ENCODE results near the gene WRAP73. TPM values are rescaled to one million over a fixed set of nuclear protein-coding genes. Genes with fewer than 3 reads are reported as not detected.

WRAP73 gene
- total RNA-seq, 1 experiment from 2014 or later = 25.3 TPM

GRCh38 chr1:3609016-3609768 lies 40.7 kb downstream of the WRAP73 start:
- H3K4me3 Mint-ChIP-seq (ENCODE audit: unreplicated experiment) = no peak overlapping the region
- peaks cover 11% of the 10 kb centered on the region for H3K4me1 Mint-ChIP-seq (ENCODE audit: insufficient read depth, unreplicated experiment)
- no peaks in the 10 kb centered on the region for H3K27me3 Mint-ChIP-seq (ENCODE audit: insufficient read depth, unreplicated experiment)
- CTCF ChIA-PET = interaction anchor here (0.6 to 1.5 kb wide), 3 partner anchors 10 to 683 kb away, joined by 3 to 8 read pairs (median 5); no protein-coding TSS in a partner anchor
- POLR2A ChIA-PET = no interaction called here
- no peak for DNase-seq (ENCODE audit: unreplicated experiment)
- no peak overlapping the region for H3K27ac Mint-ChIP-seq (ENCODE audit: low read depth, unreplicated experiment)
- BruUV-seq (replicated peaks) = no TSS peak
- intact Hi-C loops (cut with micrococcal nuclease) = no loop called here
- H3K36me3 Mint-ChIP-seq (ENCODE audit: insufficient read depth, unreplicated experiment) = no peaks in the 10 kb centered on the region
- no peaks in the 10 kb centered on the region for H3K9me3 Mint-ChIP-seq (ENCODE audit: unreplicated experiment)
- no peak for TF ChIP-seq CTCF (IDR thresholded peaks at IDR 0.05; ENCODE audit: unreplicated experiment)

GRCh38 chr1:3608154-3608553 lies 41.7 kb downstream of the WRAP73 start:
- no TSS peak for BruUV-seq (replicated peaks)
- Mint-ChIP-seq H3K27me3 (ENCODE audit: insufficient read depth, unreplicated experiment) (no peaks in the 10 kb centered on the region), H3K4me3 (ENCODE audit: unreplicated experiment) (no peak overlapping the region), H3K36me3 (ENCODE audit: insufficient read depth, unreplicated experiment) (no peaks in the 10 kb centered on the region), H3K27ac (ENCODE audit: low read depth, unreplicated experiment) (no peak overlapping the region), H3K4me1 (ENCODE audit: insufficient read depth, unreplicated experiment) (peaks cover 2% of the 10 kb centered on the region), H3K9me3 (ENCODE audit: unreplicated experiment) (no peaks in the 10 kb centered on the region)
- no peak for DNase-seq (ENCODE audit: unreplicated experiment)
- ChIA-PET CTCF (interaction anchor here (0.8 to 1.5 kb wide), 2 partner anchors 11 to 43 kb away, joined by 5 to 8 read pairs; no protein-coding TSS in a partner anchor), POLR2A (interaction anchor here (0.9 kb wide), 1 partner anchor 44 kb away, joined by 3 read pairs; no protein-coding TSS in a partner anchor)
- intact Hi-C loops (cut with micrococcal nuclease) = no loop called here
- no peak for TF ChIP-seq CTCF (IDR thresholded peaks at IDR 0.05; ENCODE audit: unreplicated experiment)

- CTCF ChIA-PET = interaction anchor here (1.5 kb wide), 1 partner anchor 11 kb away, joined by 8 read pairs; no protein-coding TSS in a partner anchor
- Mint-ChIP-seq H3K9me3 (ENCODE audit: unreplicated experiment) (no peaks in the 10 kb centered on the region), H3K4me3 (ENCODE audit: unreplicated experiment) (no peak overlapping the region), H3K27ac (ENCODE audit: low read depth, unreplicated experiment) (no peak overlapping the region), H3K36me3 (ENCODE audit: insufficient read depth, unreplicated experiment) (no peaks in the 10 kb centered on the region), H3K4me1 (ENCODE audit: insufficient read depth, unreplicated experiment) (no peaks in the 10 kb centered on the region), H3K27me3 (ENCODE audit: insufficient read depth, unreplicated experiment) (no peaks in the 10 kb centered on the region)
- TF ChIP-seq CTCF (IDR thresholded peaks at IDR 0.05; ENCODE audit: unreplicated experiment) = no peak
- no peak for DNase-seq (ENCODE audit: unreplicated experiment)
- intact Hi-C loops (cut with micrococcal nuclease) = no loop called here
- POLR2A ChIA-PET = interaction anchor here (0.9 kb wide), 1 partner anchor 44 kb away, joined by 3 read pairs; no protein-coding TSS in a partner anchor
- BruUV-seq (replicated peaks) = no TSS peak
Observed at GRCh38 chr1:3607703-3608065, 42.2 kb downstream of the WRAP73 start.

- DNase-seq (ENCODE audit: unreplicated experiment) = no peak
- no peak overlapping the region for H3K27ac Mint-ChIP-seq (ENCODE audit: low read depth, unreplicated experiment)
- H3K27me3 Mint-ChIP-seq (ENCODE audit: insufficient read depth, unreplicated experiment) = no peaks in the 10 kb centered on the region
- ChIA-PET POLR2A (no interaction called here), CTCF (no interaction called here)
- BruUV-seq (replicated peaks) = no TSS peak
- TF ChIP-seq CTCF (IDR thresholded peaks at IDR 0.05; ENCODE audit: unreplicated experiment) = no peak
- H3K4me1 Mint-ChIP-seq (ENCODE audit: insufficient read depth, unreplicated experiment) = no peaks in the 10 kb centered on the region
- H3K36me3 Mint-ChIP-seq (ENCODE audit: insufficient read depth, unreplicated experiment) = no peaks in the 10 kb centered on the region
- no peaks in the 10 kb centered on the region for H3K9me3 Mint-ChIP-seq (ENCODE audit: unreplicated experiment)
- intact Hi-C loops (cut with micrococcal nuclease) = no loop called here
- no peak overlapping the region for H3K4me3 Mint-ChIP-seq (ENCODE audit: unreplicated experiment)
Observed at GRCh38 chr1:3606779-3607702, 42.9 kb downstream of the WRAP73 start.
